HG03457 (cell line): Measurements from ENCODE around the gene HDAC7.

Experiments
- ATAC-seq: cut with Tn5 transposase; IDR thresholded peaks from one replicate; pipeline ENCODE4 v1.9.1; 2021; ENCODE audit warnings: moderate number of reproducible peaks; ENCODE audit not compliant: unreplicated experiment

Gene HDAC7

GRCh38 chr12:47798382-47798948 lies 21.2 kb downstream of the HDAC7 start:
- no peak for ATAC-seq

GRCh38 chr12:47797441-47797840 lies 22.3 kb downstream of the HDAC7 start:
- no peak for ATAC-seq

GRCh38 chr12:47795814-47796411 lies 23.8 kb downstream of the HDAC7 start:
- ATAC-seq, result no peak

- no peak for ATAC-seq
Measured at GRCh38 chr12:47795121-47795813, 24.4 kb downstream of the HDAC7 start.

- no peak for ATAC-seq
Measured at GRCh38 chr12:47794679-47795078, 25.0 kb downstream of the HDAC7 start.

- no peak for ATAC-seq
Measured at GRCh38 chr12:47793015-47793681, 26.6 kb downstream of the HDAC7 start.

- no peak for ATAC-seq
Measured at GRCh38 chr12:47791874-47792273, 27.8 kb downstream of the HDAC7 start.

GRCh38 chr12:47791351-47791746 lies 28.4 kb downstream of the HDAC7 start:
- ATAC-seq, result no peak

GRCh38 chr12:47790676-47791350 lies 28.9 kb downstream of the HDAC7 start:
- no peak for ATAC-seq

- ATAC-seq, result no peak
Measured at GRCh38 chr12:47789712-47790489, 29.8 kb downstream of the HDAC7 start.

- ATAC-seq, result no peak
Measured at GRCh38 chr12:47789141-47789540, 30.6 kb downstream of the HDAC7 start.

- no peak for ATAC-seq
Measured at GRCh38 chr12:47787596-47788319, 31.9 kb downstream of the HDAC7 start.

GRCh38 chr12:47786662-47787280 lies 32.9 kb downstream of the HDAC7 start:
- no peak for ATAC-seq

GRCh38 chr12:47785887-47786661 lies 33.6 kb downstream of the HDAC7 start:
- ATAC-seq, result no peak

GRCh38 chr12:47785036-47785886 lies 34.4 kb downstream of the HDAC7 start:
- ATAC-seq, result no peak

GRCh38 chr12:47783821-47784819 lies 35.6 kb downstream of the HDAC7 start:
- ATAC-seq, result no peak
